Stimulated activated CD8-positive, alpha-beta memory T cell treated with anti-CD3 and anti-CD28 coated beads, Interleukin-7, amount 100 ng/mL, for 24 hours (primary cell): ENCODE results near the gene ADCY5.

Experiments used
- DNase-seq: peaks from one replicate; pipeline ENCODE4 v3.0.0-alpha.2; 2020; ENCODE audit warnings: low read depth

The ADCY5 gene

GRCh38 chr3:123386477-123387040 is 62.3 kb downstream of the ADCY5 start:
- no peak for DNase-seq

- DNase-seq = no peak
Observed at GRCh38 chr3:123385981-123386380, 62.9 kb downstream of the ADCY5 start.

- DNase-seq = no peak
Observed at GRCh38 chr3:123385499-123385898, 63.4 kb downstream of the ADCY5 start.

GRCh38 chr3:123385001-123385401 is 63.9 kb downstream of the ADCY5 start:
- DNase-seq = no peak

GRCh38 chr3:123384256-123384655 is 64.6 kb downstream of the ADCY5 start:
- DNase-seq = no peak

GRCh38 chr3:123383091-123384053 is 65.5 kb downstream of the ADCY5 start:
- no peak for DNase-seq

- no peak for DNase-seq
Observed at GRCh38 chr3:123380261-123380660, 68.6 kb downstream of the ADCY5 start.

- DNase-seq = no peak
Observed at GRCh38 chr3:123379041-123379830, 69.7 kb downstream of the ADCY5 start.

GRCh38 chr3:123378409-123378915 is 70.4 kb downstream of the ADCY5 start:
- DNase-seq = no peak

GRCh38 chr3:123377243-123377740 is 71.6 kb downstream of the ADCY5 start:
- no peak for DNase-seq

- no peak for DNase-seq
Observed at GRCh38 chr3:123376451-123377242, 72.2 kb downstream of the ADCY5 start.

- DNase-seq = no peak
Observed at GRCh38 chr3:123375014-123375940, 73.6 kb downstream of the ADCY5 start.

- DNase-seq = no peak
Observed at GRCh38 chr3:123374016-123374415, 74.9 kb downstream of the ADCY5 start.

- no peak for DNase-seq
Observed at GRCh38 chr3:123373474-123373987, 75.4 kb downstream of the ADCY5 start.

- no peak for DNase-seq
Observed at GRCh38 chr3:123372686-123373473, 76.0 kb downstream of the ADCY5 start.

- DNase-seq = no peak
Observed at GRCh38 chr3:123371859-123372685, 76.8 kb downstream of the ADCY5 start.

- no peak for DNase-seq
Observed at GRCh38 chr3:123371426-123371825, 77.5 kb downstream of the ADCY5 start.

GRCh38 chr3:123370819-123371218 is 78.1 kb downstream of the ADCY5 start:
- DNase-seq = no peak
